RWPE2 (cell line): ENCODE data around the gene SH3PXD2A.

Experiments
- ATAC-seq: fragments of 200-7000 bp; cut with Tn5 transposase; 3 replicates; pipeline ENCODE4 v1.9.1; 2021; ENCODE audit warnings: low read depth
- DNase-seq: peaks from one replicate; pipeline ENCODE4 v3.0.0-alpha.2; 2020; ENCODE audit warnings: low spot score
- H3K27ac ChIP-seq: fragments of 450-650 bp; 2 replicates; pipeline ENCODE4 v1.5.1; 2017; ENCODE audit warnings: mild to moderate bottlenecking; ENCODE audit not compliant: poor library complexity, severe bottlenecking
- H3K27me3 ChIP-seq: fragments of 250-450 bp; sonication (Bioruptor Pico); 2 replicates; pipeline ENCODE4 v1.5.1; 2021; ENCODE audit warnings: mild to moderate bottlenecking, moderate library complexity; ENCODE audit not compliant: insufficient read depth, poor library complexity, severe bottlenecking
- H3K36me3 ChIP-seq: fragments of 250-450 bp; sonication (Bioruptor Pico); 2 replicates; pipeline ENCODE4 v1.5.1; 2020; ENCODE audit warnings: low read depth, mild to moderate bottlenecking, moderate library complexity
- H3K4me1 ChIP-seq: fragments of 250-450 bp; sonication (Bioruptor Pico); 2 replicates; pipeline ENCODE4 v1.5.1; 2021; ENCODE audit warnings: mild to moderate bottlenecking, moderate library complexity; ENCODE audit not compliant: insufficient read depth, poor library complexity, severe bottlenecking
- H3K4me3 ChIP-seq: fragments of 250-450 bp; sonication (Bioruptor Pico); 2 replicates; pipeline ENCODE4 v1.5.1; 2021; ENCODE audit warnings: mild to moderate bottlenecking, moderate library complexity; ENCODE audit not compliant: severe bottlenecking
- H3K9me3 ChIP-seq: fragments of 250-450 bp; sonication (Bioruptor Pico); 2 replicates; pipeline ENCODE4 v1.5.1; 2021; ENCODE audit warnings: mild to moderate bottlenecking, moderate library complexity; ENCODE audit not compliant: severe bottlenecking
- TF ChIP-seq, protein P1 (sequence below): fragments of 450-650 bp; IDR thresholded peaks from one replicate; pipeline ENCODE4 v1.5.1; 2017; ENCODE audit warnings: mild to moderate bottlenecking, moderate library complexity; ENCODE audit not compliant: poor library complexity, severe bottlenecking

Gene SH3PXD2A

DNA sequence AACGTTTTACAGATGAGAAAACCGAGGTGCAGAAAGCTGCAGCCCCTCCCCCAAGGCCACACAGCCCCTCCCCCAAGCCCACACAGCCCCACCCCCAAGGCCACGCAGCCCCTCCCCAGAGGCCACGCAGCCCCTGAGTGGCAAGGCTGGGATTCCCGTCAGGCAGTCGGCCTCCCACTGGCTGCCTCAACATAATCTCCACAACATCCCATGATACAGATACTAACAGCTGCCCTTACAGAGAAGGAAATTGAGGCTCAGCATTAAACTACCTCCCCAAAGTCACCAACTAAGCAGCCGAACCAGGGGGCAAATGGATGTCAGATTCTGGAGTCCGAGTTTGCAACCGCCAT, 15.9 kb downstream of the SH3PXD2A start:
- ATAC-seq (no peak), DNase-seq (no peak)
- H3K4me1 ChIP-seq: no peaks in the 10 kb centered on the region
- no peaks in the 10 kb centered on the region for H3K9me3 ChIP-seq
- TF ChIP-seq, protein P1, sequence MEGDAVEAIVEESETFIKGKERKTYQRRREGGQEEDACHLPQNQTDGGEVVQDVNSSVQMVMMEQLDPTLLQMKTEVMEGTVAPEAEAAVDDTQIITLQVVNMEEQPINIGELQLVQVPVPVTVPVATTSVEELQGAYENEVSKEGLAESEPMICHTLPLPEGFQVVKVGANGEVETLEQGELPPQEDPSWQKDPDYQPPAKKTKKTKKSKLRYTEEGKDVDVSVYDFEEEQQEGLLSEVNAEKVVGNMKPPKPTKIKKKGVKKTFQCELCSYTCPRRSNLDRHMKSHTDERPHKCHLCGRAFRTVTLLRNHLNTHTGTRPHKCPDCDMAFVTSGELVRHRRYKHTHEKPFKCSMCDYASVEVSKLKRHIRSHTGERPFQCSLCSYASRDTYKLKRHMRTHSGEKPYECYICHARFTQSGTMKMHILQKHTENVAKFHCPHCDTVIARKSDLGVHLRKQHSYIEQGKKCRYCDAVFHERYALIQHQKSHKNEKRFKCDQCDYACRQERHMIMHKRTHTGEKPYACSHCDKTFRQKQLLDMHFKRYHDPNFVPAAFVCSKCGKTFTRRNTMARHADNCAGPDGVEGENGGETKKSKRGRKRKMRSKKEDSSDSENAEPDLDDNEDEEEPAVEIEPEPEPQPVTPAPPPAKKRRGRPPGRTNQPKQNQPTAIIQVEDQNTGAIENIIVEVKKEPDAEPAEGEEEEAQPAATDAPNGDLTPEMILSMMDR: no peak
- H3K4me3 ChIP-seq: no peak overlapping the region
- H3K36me3 ChIP-seq: peaks cover 24% of the 10 kb centered on the region
- H3K27ac ChIP-seq: no peak overlapping the region
- H3K27me3 ChIP-seq: no peaks in the 10 kb centered on the region

DNA sequence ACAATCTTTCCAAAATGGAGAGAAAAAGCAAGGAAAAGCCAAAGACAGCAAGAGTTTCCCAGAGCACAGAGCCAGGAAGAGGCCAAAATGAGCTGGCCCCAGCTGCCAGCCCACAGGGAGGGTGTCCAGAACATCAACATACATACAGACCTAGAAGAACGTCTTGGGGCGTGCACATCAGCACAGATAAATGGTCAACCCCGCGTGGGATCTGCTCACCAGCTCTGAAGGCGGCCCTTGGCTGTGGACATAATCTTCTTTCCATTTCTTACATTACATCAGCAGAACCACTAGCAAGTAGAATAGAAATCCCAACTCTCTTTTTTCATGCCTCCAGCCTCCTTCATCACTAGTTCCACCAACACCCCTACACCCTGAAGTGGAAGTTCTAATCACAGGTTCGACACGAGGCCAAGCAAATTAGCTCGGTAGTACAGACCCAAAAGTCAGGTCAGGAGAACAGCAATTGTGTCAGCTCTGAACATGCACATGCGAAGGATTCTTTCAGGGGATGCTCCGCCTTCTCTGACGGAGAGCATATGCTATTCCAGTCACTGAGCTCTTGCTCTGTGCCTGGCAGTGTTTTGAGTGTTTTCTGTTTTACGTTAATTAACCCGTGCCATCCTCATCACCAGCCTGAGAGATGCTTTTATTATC, 16.4 kb downstream of the SH3PXD2A start:
- Histone ChIP-seq H3K4me3 (no peak overlapping the region), H3K27me3 (no peaks in the 10 kb centered on the region), H3K36me3 (peaks cover 22% of the 10 kb centered on the region), H3K4me1 (no peaks in the 10 kb centered on the region), H3K9me3 (no peaks in the 10 kb centered on the region), H3K27ac (no peak overlapping the region)
- ATAC-seq (no peak), DNase-seq (no peak)
- TF ChIP-seq, protein P1: no peak

DNA sequence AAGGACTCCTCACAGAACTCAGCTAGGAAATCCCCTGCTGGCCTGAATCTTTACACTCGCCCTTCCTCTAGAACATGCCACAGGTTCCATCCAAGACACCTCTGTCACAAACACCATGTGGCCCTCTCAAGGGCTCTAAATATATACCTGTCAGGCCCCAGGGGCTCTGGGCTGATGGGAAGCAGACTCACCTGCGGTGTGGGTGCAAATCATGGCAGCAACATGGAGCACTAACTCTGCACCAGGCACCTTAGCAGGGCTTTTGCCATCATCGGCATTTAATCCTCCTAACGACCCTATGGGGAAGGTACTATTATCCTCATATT, 17.3 kb downstream of the SH3PXD2A start:
- no peak overlapping the region for H3K27ac ChIP-seq
- H3K27me3 ChIP-seq: no peaks in the 10 kb centered on the region
- ATAC-seq: no peak
- no peak for DNase-seq
- no peaks in the 10 kb centered on the region for H3K9me3 ChIP-seq
- TF ChIP-seq, protein P1: no peak
- H3K36me3 ChIP-seq: peaks cover 28% of the 10 kb centered on the region
- H3K4me1 ChIP-seq: no peaks in the 10 kb centered on the region
- no peak overlapping the region for H3K4me3 ChIP-seq

DNA sequence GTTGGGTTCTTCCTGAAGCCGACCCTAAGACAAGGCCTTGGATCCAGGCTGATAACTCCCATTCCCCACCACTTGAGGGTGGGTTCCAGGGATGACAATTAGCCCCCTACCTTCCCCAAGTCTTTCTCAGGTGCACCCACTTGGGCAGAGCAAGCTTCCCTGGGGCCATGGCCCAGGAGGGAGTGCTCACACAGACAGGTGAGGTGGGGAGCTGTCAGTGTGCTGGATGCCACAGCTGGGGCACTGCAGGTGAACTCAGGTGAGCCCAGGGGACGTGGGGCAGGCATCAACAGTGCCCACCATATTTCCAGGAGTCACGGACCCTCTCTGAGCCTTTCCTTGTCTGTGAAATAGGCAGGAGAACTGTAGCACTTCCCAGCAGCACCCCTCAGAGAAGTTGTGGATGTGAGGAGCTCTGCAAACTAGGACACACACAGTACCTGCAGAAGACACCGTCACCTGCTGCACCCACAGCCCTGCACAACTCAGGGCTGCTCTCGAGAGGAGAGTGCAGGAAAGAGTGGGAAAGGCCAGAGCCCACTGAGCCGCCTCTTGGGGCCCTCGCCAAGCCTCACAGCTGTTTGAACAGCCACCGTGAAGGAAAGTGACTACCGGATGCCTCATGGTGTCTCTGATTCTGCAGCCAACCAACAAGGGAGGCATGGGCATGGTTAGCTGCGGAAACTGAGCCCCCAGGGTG, 17.9 kb downstream of the SH3PXD2A start:
- Histone ChIP-seq H3K36me3 (peaks cover 29% of the 10 kb centered on the region), H3K27ac (no peak overlapping the region), H3K9me3 (no peaks in the 10 kb centered on the region), H3K27me3 (no peaks in the 10 kb centered on the region), H3K4me3 (no peak overlapping the region), H3K4me1 (no peaks in the 10 kb centered on the region)
- ATAC-seq (no peak), DNase-seq (no peak)
- TF ChIP-seq, protein P1: no peak

DNA sequence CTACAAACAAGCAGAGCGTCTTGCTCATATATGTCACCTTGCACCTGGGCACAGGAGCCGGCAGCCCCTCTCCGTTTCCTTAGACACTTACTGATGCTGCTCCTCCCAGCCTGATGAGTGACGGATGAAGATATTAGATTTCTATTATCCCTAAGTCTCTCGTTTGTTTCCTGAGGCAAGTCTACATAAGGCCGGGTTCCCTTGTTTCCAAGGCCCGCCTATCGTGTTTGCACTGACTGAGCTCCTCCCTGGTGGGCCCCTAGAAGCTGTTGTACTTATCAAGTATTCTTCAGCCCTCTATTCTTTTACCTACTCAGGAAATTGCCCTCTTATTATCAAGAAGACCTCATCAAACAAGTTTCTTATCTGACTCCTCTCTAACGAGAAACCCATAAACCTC, 18.5 kb downstream of the SH3PXD2A start:
- no peak overlapping the region for H3K4me3 ChIP-seq
- no peak for ATAC-seq
- no peaks in the 10 kb centered on the region for H3K4me1 ChIP-seq
- H3K36me3 ChIP-seq: peaks cover 29% of the 10 kb centered on the region
- no peaks in the 10 kb centered on the region for H3K27me3 ChIP-seq
- no peak for DNase-seq
- no peaks in the 10 kb centered on the region for H3K9me3 ChIP-seq
- TF ChIP-seq, protein P1: no peak
- no peak overlapping the region for H3K27ac ChIP-seq
